BJ (cell line): Measurements from ENCODE around the gene ZFP36L2. TPM values are rescaled to one million over a fixed set of nuclear protein-coding genes. Genes with fewer than 3 reads are reported as not detected.

Experiments used
- CTCF ChIA-PET: fragments of 350-600 bp; formaldehyde crosslinking; extraction: SDS; loops from one replicate; lab custom pipeline; 2021; ENCODE audit warnings: antibody characterized with exemption, inconsistent platforms; lab: Yijun Ruan, JAX
- POLR2A ChIA-PET: fragments of 300-600 bp; sonication (Branson Sonifier 250); formaldehyde crosslinking; extraction: SDS; loops from one replicate; lab custom pipeline; 2021; ENCODE audit warnings: antibody characterized with exemption; lab: Charles Lee
- DNase-seq: peaks from one replicate; pipeline ENCODE4 v3.0.0-alpha.2; 2011; ENCODE audit warnings: low read depth
- H3K27me3 ChIP-seq: 2 replicates; pipeline ENCODE4 v1.6.0; 2011; ENCODE audit warnings: low read length; ENCODE audit not compliant: control insufficient read depth, insufficient read depth
- H3K36me3 ChIP-seq: 2 replicates; pipeline ENCODE4 v1.5.1; 2011; ENCODE audit warnings: low read length; ENCODE audit not compliant: control insufficient read depth, insufficient read depth
- H3K4me3 ChIP-seq: 2 replicates; pipeline ENCODE4 v1.5.1; 2011; ENCODE audit warnings: low read depth, mild to moderate bottlenecking, control low read depth, low read length
- polyA plus RNA-seq: library from polyadenylated mRNA; depleted of rRNA; stranded (reverse); fragments of >200 nt; gene quantifications from 2 replicates; pipeline ENCODE4 v1.2.3, GENCODE V29; 2011
- TF ChIP-seq, protein P1 (sequence below): IDR thresholded peaks from 2 replicates; pipeline ENCODE4 v1.5.1; 2011; ENCODE audit warnings: low read depth, mild to moderate bottlenecking, control low read depth, inconsistent platforms, low read length, moderate library complexity; ENCODE audit not compliant: insufficient read depth

Gene ZFP36L2
- polyA plus RNA-seq, 1 experiment, result 4.0 TPM

DNA sequence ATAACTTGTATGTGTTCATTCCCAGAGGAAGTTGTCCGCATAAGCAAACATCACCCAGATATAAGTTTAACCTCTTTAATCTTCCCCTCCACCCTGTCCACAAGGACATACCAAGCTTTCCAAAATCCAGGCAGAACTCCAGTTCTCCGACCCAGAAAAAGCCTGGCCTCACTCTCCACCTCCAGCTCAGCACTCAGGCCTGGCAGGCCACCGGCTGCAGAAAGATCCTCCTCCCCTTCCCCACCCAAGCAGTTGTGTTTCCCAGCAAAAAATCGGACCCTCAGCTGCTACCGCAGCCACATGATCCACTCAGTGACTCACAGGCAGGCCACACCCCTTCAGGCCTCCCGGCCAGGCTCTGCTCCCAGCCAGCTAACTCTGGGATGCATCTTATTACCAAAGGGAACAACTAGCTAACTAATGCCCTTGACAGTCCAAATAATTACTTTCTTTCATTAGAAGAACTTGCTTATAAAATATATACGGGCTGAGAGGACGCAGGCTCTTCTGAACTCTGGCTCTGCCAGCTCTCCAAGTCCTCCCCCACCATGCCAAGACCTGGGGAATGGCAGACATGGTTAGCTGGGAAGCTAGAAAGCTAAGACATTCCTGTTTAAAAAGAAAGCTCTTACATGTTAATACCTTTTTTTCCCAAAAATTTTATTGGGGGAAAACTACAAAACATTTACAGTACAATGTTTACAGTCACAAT lies 4.5 kb downstream of the ZFP36L2 start:
- TF ChIP-seq, protein P1, sequence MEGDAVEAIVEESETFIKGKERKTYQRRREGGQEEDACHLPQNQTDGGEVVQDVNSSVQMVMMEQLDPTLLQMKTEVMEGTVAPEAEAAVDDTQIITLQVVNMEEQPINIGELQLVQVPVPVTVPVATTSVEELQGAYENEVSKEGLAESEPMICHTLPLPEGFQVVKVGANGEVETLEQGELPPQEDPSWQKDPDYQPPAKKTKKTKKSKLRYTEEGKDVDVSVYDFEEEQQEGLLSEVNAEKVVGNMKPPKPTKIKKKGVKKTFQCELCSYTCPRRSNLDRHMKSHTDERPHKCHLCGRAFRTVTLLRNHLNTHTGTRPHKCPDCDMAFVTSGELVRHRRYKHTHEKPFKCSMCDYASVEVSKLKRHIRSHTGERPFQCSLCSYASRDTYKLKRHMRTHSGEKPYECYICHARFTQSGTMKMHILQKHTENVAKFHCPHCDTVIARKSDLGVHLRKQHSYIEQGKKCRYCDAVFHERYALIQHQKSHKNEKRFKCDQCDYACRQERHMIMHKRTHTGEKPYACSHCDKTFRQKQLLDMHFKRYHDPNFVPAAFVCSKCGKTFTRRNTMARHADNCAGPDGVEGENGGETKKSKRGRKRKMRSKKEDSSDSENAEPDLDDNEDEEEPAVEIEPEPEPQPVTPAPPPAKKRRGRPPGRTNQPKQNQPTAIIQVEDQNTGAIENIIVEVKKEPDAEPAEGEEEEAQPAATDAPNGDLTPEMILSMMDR, result no peak
- ChIA-PET CTCF (interaction anchor here (0.5 to 6.7 kb wide), 17 partner anchors 43 to 1053 kb away, joined by 3 to 56 read pairs (median 4); no protein-coding TSS in a partner anchor), POLR2A (interaction anchor here (0.5 to 1.3 kb wide), 5 partner anchors 111 to 365 kb away, joined by 3 to 9 read pairs (median 3); no protein-coding TSS in a partner anchor)
- DNase-seq, result peak; percentile 77
- peak overlapping the region; percentile 95 for H3K4me3 ChIP-seq
- H3K36me3 ChIP-seq, result peaks cover 17% of the 10 kb centered on the region
- H3K27me3 ChIP-seq, result no peaks in the 10 kb centered on the region

- TF ChIP-seq, protein P1, result no peak
- DNase-seq, result peak; percentile 50
- H3K27me3 ChIP-seq, result no peaks in the 10 kb centered on the region
- ChIA-PET POLR2A (interaction anchor here (0.6 to 1.0 kb wide), 3 partner anchors 41 to 364 kb away, joined by 3 read pairs; no protein-coding TSS in a partner anchor), CTCF (interaction anchor here (0.7 to 6.7 kb wide), 12 partner anchors 42 to 321 kb away, joined by 3 to 56 read pairs (median 4); no protein-coding TSS in a partner anchor)
- peak overlapping the region; percentile 95 for H3K4me3 ChIP-seq
- peaks cover 17% of the 10 kb centered on the region for H3K36me3 ChIP-seq
Measured at GRCh38 chr2:43221124-43221762, 5.2 kb downstream of the ZFP36L2 start.

GRCh38 chr2:43220760-43221123 lies 5.7 kb downstream of the ZFP36L2 start:
- peak overlapping the region; percentile 95; the same call in 1 of the 2 replicates for H3K4me3 ChIP-seq
- ChIA-PET POLR2A (interaction anchor here (0.6 kb wide), 1 partner anchor 41 kb away, joined by 3 read pairs; no protein-coding TSS in a partner anchor), CTCF (interaction anchor here (0.6 to 6.7 kb wide), 11 partner anchors 9 to 321 kb away, joined by 3 to 56 read pairs (median 4); no protein-coding TSS in a partner anchor)
- peaks cover 14% of the 10 kb centered on the region for H3K36me3 ChIP-seq
- no peak for DNase-seq
- no peaks in the 10 kb centered on the region for H3K27me3 ChIP-seq
- TF ChIP-seq, protein P1, result no peak

GRCh38 chr2:43220229-43220751 lies 6.1 kb downstream of the ZFP36L2 start:
- peaks cover 12% of the 10 kb centered on the region for H3K36me3 ChIP-seq
- no peak for DNase-seq
- peak overlapping the region; percentile 21 for H3K4me3 ChIP-seq
- POLR2A ChIA-PET, result interaction anchor here (0.5 to 0.6 kb wide), 2 partner anchors 40 to 270 kb away, joined by 3 to 6 read pairs; no protein-coding TSS in a partner anchor
- H3K27me3 ChIP-seq, result no peaks in the 10 kb centered on the region
- TF ChIP-seq, protein P1, result no peak
- CTCF ChIA-PET, result interaction anchor here (0.6 to 6.7 kb wide), 10 partner anchors 9 to 392 kb away, joined by 3 to 56 read pairs (median 4); no protein-coding TSS in a partner anchor
